NCI-H2171 (cell line): ENCODE data around the gene ACIN1.
"Not testable (repeated sequence)": the region's sequence is repeated elsewhere in the genome, so short reads cannot be mapped to it uniquely, and the experiment has no call there.

ENCODE experiments used
- DNase-seq: peaks from one replicate; lab custom pipeline; 2025; lab: John Stamatoyannopoulos, UW

The ACIN1 gene

DNA sequence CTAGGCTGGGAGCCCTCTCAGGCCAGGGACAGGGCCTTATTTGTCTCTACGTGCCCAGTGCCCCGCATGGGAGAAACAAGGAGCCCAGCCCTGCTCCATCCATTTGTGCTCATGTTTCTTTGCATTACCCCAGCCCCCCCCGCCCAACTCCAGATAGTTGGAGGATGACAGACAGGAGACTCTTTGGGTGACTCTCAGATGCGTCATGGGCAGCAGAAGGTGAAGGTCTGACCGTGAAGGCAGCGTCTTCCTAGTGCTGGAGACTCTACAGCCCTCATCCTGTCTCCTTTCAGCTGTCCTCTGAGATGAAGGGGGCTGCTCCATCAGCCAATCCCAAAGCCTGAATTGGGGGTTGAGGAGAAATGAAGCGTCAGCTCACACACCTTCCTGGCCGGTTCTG is 53.2 kb downstream of the ACIN1 start:
- no peak for DNase-seq

- DNase-seq = no peak
Observed at GRCh38 chr14:23040100-23040499, 54.8 kb downstream of the ACIN1 start.

- DNase-seq = no peak
Observed at GRCh38 chr14:23035303-23036144, 59.4 kb downstream of the ACIN1 start.

GRCh38 chr14:23034498-23035302 is 60.2 kb downstream of the ACIN1 start, which contains the start of gene PSMB5:
PSMB5 (minus strand) TSS chr14:23034900; CDS start chr14:23034881, 19 bp downstream.
- DNase-seq = no peak

GRCh38 chr14:23033801-23034497 is 61.0 kb downstream of the ACIN1 start:
- DNase-seq = no peak

GRCh38 chr14:23033251-23033727 is 61.6 kb downstream of the ACIN1 start:
- no peak for DNase-seq

GRCh38 chr14:23030936-23031335 is 64.0 kb downstream of the ACIN1 start:
- no peak for DNase-seq

GRCh38 chr14:23028799-23029198 is 66.1 kb downstream of the ACIN1 start:
- no peak for DNase-seq

GRCh38 chr14:23025151-23025814 is 69.7 kb downstream of the ACIN1 start:
- peak; percentile 97 for DNase-seq

DNA sequence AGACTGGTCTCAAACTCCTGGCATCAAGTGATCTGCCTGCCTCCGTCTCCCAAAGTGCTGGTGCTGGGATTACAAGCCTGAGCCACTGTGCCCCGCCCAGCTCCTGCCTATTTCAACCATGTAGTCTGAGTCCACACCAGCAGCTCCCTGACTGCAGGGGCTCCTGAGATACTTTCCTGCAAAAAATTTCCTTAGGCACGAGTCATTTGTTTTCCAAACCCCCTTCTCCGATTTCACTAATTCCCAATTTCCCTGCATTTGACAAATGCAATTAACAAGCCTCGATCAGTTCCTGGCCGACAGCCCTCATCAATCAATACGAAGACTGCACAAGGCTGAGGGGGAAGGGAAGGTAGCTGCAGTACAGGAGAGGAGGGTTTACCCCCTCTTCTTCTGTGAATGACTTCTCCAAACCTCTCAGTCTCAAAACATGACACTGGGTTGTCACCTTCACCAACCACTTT is 70.3 kb downstream of the ACIN1 start:
- peak; percentile 97 for DNase-seq

- no peak for DNase-seq
Observed at GRCh38 chr14:23023795-23024152, 71.2 kb downstream of the ACIN1 start.

- no peak for DNase-seq
Observed at GRCh38 chr14:23023022-23023794, 71.7 kb downstream of the ACIN1 start.

DNA sequence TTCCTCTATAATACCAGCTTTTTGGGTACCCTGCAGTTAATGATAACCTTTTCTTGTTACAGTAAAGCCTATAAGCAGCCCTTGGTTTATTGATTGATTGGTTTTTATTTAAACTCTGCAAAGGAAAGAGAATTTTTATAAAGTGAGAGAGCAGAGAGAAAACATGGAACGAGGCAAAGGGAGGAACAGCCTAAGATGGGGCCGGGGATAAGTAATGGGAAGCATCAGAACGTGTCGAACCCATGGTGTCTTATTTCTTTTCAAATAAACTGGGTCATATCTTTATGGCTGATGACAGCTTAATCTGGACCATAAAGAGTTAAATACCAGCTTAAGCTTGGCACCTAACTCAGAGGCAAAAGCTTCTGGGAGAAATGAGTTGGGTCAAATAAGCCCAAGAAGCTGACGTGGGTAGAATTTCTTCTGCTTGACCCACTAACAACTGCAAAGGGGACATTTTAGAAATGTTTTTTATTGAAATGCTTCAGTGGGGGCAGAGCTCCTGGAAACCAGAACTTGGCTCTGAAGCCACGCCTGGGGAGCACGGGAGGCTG is 73.0 kb downstream of the ACIN1 start:
- no peak for DNase-seq

DNA sequence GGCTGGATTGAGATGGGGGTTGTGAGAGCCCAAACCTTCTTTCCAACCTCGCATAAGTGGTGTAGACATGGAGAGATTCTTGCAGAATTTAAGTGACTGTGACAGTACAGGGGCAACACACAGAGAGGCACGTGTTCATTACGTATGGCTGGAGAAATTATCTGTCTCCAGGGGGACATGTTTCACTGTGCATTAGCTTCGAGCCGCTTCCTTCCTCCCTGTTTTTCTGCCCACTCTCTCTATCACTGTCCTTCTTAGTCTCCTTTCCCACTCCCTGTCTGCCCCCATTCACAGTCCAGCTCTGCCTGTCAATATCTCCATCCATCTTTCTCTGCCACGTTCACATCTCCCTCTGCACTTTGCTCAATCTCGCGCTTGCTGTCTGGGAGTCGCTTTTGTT is 73.5 kb downstream of the ACIN1 start:
- no peak for DNase-seq

DNA sequence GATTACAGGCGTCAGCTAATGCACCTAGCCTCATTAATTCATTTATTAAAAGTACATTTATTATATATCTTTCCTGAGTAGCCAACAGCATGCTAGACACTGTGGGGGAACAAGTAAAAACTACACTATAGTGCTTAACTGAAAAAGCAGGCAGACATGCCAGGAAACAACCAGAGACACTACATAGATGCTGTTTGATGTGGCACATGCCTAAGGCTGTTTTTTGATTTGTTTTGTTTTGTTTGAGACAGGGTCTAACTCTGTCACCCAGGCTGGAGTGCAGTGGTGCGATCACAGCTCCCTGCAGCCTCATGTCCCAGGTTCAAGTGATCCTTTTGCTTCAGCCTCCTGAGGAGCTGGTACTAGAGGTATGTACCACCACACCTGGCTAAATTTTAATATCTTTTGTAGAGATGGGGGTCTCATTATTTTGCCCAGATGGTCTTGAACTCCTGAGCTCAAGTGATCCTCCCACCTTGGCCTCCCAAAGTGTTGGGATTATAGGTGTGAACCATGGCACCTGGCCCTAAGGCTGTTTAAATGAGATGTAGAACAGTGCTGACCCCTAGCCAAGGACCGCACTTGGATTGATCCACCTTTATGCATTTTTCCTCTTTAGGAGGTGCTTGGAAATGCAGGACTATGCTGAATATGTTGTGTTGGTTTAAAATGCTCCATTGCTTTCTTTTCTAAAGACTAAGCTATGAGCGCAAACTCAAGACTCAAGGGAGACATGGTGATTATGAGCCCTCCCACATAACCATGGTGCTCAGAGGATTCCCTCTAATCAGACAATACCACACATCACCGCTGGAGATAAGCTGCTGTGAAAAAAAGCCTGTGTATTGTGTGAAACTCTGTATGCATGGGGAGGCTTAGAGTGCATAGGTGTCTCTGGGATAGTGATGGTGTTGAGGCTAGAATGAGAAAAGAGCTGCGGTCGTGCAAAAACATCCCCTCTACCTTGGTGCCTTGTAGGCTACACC is 74.5 kb downstream of the ACIN1 start:
- no peak for DNase-seq

DNA sequence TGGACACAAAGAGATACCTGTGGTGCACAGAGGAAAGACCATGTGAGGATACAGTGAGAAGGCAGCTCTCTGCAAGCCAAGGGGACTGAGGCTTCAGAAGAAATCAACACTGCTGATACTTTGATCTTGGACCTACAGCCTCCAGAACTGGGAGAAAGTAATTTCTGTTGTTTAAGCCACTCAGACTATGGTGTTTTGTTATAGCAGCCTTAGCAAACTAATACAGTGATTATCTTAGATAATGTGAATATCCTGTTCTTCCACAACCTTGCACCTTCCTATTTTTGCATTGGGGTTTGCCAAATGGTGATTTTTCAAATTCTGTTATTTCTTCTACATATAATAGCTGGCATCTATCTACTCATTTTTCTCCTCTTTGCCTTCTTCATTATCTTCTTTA is 76.8 kb downstream of the ACIN1 start:
- DNase-seq = no peak

GRCh38 chr14:23017091-23017490 is 77.8 kb downstream of the ACIN1 start:
- DNase-seq = no peak

DNA sequence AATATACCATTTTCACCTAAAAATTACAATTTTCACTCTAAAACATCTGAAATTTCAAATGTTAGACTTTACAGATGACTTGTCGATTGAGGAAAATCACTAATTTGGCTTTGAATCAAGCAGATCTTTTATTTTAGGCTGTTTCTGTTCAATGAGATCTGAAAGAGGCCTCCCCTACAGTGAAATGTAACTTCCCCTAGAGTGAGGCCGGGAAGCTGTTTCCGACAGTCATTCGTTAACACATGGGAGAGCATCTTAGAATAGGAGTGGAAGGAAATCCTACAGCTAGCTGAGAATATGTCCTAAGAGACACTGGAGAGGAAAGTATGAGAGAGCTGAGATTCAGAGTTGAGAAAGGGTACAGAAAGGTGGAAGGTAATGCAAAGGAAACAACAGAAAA is 79.3 kb downstream of the ACIN1 start:
- no peak for DNase-seq

- DNase-seq = not testable (repeated sequence)
Observed at GRCh38 chr14:23013749-23014054, 81.2 kb downstream of the ACIN1 start.
